K562 (cell line): ENCODE results near the gene HDHD3.

ENCODE experiments used
- MEIS2 ChIP-seq: fragments of 450-650 bp; IDR thresholded peaks from 2 replicates; pipeline ENCODE4 v1.6.1; 2014; ENCODE audit warnings: mild to moderate bottlenecking; ENCODE audit not compliant: partially characterized antibody
- NFXL1 ChIP-seq: fragments of 450-650 bp; formaldehyde crosslinking; IDR thresholded peaks from 2 replicates; pipeline ENCODE4 v1.4.0; 2021; ENCODE audit warnings: mild to moderate bottlenecking
- POLR2A ChIP-seq: fragments of 450-650 bp; conservative IDR thresholded peaks from 2 replicates; pipeline ENCODE4 v1.6.1; 2016
- POLR2AphosphoS5 ChIP-seq: IDR thresholded peaks from 2 replicates; pipeline ENCODE4 v1.6.1; 2011; ENCODE audit warnings: mild to moderate bottlenecking, low read depth, low read length, moderate library complexity; ENCODE audit not compliant: control insufficient read depth, insufficient read depth
- SETDB1 ChIP-seq: IDR thresholded peaks from one replicate; pipeline ENCODE4 v1.6.1; 2012; ENCODE audit warnings: low read length, control low read depth, inconsistent platforms
- ZNF217 ChIP-seq: sonication (generic); formaldehyde crosslinking; IDR thresholded peaks from 2 replicates; pipeline ENCODE4 v1.8.0; 2022; ENCODE audit warnings: mild to moderate bottlenecking, missing genetic modification reagents
- ZNF384 ChIP-seq: IDR thresholded peaks from 2 replicates; pipeline ENCODE4 v1.6.1; 2012; ENCODE audit warnings: low read depth, low read length, improper control_type of control experiment
- TF ChIP-seq, protein P1 (sequence below), 3 experiments: IDR thresholded peaks in 2 of 3; conservative IDR thresholded peaks in 1 of 3; 2 replicates each; pipeline ENCODE4 v1.5.1; 2011 to 2012; ENCODE audit warnings: low read length in 3 of 3, mild to moderate bottlenecking in 3 of 3, control low read depth in 2 of 3, improper control_type of control experiment in 1 of 3, inconsistent platforms in 1 of 3, low read depth in 1 of 3, mixed read lengths in 1 of 3, moderate library complexity in 1 of 3; ENCODE audit not compliant: insufficient read depth in 2 of 3
- TF ChIP-seq, protein P2 (sequence below): IDR thresholded peaks from 2 replicates; pipeline ENCODE4 v1.6.1; 2014; ENCODE audit warnings: antibody characterized with exemption

DNA sequence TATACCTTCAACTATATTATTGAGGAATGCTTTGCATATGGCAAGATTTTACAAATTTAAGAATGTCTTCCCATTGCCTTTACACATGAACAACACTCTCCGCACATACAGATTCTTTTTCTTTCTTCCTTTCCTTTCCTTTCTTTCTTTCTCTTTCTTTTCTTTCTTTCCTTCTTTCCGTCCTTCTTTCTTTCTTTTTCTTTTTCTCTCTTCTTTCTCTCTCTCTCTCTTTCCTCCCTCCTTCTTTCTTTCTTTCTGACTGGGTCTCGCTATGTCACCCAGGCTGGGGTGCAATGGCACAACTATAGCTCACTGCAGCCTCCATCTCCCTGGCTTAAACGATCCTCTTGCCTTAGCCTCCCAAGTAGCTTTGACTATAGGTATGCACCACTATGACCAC, 50.6 kb downstream of the HDHD3 start:
- TF ChIP-seq POLR2AphosphoS5 (no peak), MEIS2 (no peak), ZNF384 (no peak), ZNF217 (CRISPR knock-in tag) (no peak), POLR2A (no peak), NFXL1 (CRISPR knock-in tag) (no peak), SETDB1 (no peak)
- TF ChIP-seq, protein P1, sequence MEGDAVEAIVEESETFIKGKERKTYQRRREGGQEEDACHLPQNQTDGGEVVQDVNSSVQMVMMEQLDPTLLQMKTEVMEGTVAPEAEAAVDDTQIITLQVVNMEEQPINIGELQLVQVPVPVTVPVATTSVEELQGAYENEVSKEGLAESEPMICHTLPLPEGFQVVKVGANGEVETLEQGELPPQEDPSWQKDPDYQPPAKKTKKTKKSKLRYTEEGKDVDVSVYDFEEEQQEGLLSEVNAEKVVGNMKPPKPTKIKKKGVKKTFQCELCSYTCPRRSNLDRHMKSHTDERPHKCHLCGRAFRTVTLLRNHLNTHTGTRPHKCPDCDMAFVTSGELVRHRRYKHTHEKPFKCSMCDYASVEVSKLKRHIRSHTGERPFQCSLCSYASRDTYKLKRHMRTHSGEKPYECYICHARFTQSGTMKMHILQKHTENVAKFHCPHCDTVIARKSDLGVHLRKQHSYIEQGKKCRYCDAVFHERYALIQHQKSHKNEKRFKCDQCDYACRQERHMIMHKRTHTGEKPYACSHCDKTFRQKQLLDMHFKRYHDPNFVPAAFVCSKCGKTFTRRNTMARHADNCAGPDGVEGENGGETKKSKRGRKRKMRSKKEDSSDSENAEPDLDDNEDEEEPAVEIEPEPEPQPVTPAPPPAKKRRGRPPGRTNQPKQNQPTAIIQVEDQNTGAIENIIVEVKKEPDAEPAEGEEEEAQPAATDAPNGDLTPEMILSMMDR (IDR thresholded peaks at IDR 0.05 in 2 of 3, conservative IDR thresholded peaks at IDR 0.05 in 1 of 3; ENCODE audit: insufficient read depth in 2 of 3, low read depth in 1 of 3, low read length in 3 of 3), result no peak
- TF ChIP-seq, protein P2, sequence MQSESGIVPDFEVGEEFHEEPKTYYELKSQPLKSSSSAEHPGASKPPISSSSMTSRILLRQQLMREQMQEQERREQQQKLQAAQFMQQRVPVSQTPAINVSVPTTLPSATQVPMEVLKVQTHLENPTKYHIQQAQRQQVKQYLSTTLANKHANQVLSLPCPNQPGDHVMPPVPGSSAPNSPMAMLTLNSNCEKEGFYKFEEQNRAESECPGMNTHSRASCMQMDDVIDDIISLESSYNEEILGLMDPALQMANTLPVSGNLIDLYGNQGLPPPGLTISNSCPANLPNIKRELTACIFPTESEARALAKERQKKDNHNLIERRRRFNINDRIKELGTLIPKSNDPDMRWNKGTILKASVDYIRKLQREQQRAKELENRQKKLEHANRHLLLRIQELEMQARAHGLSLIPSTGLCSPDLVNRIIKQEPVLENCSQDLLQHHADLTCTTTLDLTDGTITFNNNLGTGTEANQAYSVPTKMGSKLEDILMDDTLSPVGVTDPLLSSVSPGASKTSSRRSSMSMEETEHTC, result no peak
